SIG-M5 treated with dmso at 0.1 percent for 504 hours (cell line): ENCODE measurements around the gene NHSL2.
A peak's percentile ranks its signal among the peaks of the same experiment; 100 is the strongest.

Experiments
- DNase-seq: peaks from one replicate; lab custom pipeline; 2025; ENCODE audit not compliant: unreplicated experiment; lab: John Stamatoyannopoulos, UW

NHSL2 gene

DNA sequence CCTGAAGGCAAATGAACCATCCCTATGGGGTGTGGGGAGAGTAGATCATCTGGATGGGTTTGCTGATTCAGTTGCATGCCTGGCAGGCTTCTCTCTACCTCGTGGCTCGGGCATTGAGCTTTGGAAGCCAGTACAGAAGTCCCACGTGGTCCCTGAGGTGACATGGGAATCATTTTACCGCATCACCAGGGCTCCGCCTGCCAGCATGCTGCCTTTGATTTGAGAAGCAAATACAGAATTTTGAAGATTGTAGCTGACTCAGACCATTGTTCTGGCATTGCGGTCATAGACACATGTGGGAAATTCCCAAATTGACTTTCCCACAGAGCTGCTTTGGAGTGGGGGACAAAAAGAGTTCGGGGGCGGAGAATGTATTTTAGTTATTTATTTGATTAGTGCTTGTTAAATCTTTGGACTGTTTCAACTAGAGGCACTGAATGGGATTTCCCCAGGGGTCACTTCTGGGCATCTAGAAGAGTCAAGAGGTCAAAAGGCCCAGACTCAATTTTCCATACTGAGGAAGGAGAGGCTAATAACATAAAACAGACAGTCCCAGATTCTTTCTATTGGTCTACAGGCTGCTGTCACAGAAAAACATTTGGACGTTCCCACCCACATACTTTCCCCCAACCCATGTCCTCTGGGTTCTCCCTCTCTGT lies 79.3 kb downstream of the NHSL2 start:
- no peak for DNase-seq

DNA sequence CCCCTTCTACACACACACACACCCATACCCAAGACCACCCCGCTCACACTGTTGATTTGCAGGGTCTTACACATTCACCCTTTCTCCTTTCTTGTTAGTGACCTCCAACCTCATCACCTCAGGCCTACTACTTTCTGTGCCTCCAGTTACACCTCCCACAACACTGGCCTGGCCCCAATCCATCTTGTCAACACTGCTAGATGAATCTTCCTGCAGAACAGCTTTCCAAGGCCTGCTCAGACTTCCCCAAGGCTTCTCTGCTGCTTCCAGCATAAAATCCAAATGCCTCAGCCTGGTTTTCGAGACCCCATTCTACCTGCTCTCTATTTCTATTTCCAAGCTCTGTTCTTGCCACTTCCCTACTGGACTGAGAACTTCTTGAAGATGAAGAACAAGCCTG lies 79.9 kb downstream of the NHSL2 start:
- no peak for DNase-seq

DNA sequence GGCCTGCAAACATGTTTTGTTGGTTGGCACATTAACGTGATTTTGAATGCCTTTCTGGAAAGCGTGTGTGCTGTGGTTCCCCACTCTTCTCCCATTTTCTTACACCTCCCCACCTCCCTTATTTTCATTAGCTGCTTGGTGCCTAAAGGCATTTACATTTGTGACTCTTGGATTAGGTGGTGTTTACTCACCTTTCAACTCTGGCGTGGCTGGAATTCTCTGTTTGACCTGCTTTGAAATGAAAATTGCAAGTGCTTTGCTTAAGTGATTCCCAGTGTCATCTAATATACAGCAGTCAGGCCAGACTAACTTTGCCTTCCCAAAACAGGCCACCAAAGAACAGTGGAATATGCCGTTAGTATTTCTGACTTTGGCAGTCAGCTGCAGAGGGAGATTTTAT lies 80.5 kb downstream of the NHSL2 start:
- no peak for DNase-seq

- no peak for DNase-seq
These were observed 82.1 kb downstream of the NHSL2 start for GRCh38 chrX:71992711-71993110.

- no peak for DNase-seq
These were observed 82.7 kb downstream of the NHSL2 start for GRCh38 chrX:71993371-71993770.

DNA sequence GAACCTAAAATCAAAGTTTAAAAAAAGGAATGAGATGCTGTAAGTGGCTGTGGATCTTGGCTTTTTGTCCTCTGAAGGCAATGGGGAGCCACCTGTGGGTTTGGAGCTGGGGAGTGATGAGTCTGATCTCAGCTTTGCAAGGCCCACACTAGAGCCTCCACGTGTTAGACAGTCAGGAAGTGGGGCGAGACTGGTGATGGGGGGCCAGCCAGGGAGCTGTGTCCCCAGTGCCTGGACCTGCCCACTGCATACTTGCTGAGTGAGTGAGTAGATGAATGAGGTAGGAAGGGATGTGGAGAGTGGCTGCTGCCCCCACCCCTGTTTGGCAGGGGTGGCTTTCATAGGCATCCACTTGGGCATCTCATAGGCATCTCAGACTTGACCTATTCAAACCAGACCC lies 84.0 kb downstream of the NHSL2 start:
- DNase-seq = no peak

- no peak for DNase-seq
These were observed 84.5 kb downstream of the NHSL2 start for GRCh38 chrX:71995122-71995521.

DNA sequence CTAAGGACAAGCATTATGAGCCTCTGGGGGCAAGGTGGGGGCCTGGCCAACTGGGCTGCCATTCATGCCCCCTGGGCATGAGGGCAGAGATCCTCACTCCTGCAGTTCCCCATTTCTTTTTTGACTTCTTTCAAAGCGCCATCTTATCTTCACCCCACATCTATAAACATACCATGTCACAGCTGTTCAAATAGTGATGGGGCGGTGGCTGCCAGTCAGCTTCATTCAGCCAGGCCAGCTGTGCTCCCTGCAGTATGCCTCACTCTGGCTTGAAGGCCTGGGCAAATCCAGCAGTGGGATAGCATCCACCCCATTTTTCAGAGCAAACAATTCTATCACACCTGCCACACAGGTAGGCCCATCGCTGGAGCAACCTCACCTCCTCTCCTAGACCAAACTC lies 85.5 kb downstream of the NHSL2 start:
- DNase-seq = no peak

GRCh38 chrX:71996826-71997225 lies 86.2 kb downstream of the NHSL2 start:
- no peak for DNase-seq

DNA sequence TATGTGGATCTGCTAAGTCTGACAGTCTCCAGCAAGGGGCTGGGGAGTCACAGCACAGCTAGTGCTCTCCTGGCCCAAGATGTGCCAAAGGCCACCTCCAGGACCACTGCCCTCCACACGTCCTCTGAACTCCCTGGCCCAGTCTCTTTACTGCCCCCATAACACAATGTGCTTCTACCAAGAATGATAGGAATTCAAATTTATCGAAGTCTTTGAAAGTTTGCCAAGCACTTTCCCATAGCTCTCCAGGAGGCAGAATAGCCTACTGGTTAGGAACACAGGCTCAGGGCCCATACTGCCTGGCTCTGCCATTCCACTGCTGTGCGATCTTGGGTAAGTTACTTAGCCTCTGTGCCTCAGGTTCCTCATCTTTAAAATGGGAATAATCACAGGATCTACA lies 86.7 kb downstream of the NHSL2 start:
- DNase-seq = no peak

GRCh38 chrX:71998836-71999509 lies 88.3 kb downstream of the NHSL2 start:
- peak; percentile 15 for DNase-seq

DNA sequence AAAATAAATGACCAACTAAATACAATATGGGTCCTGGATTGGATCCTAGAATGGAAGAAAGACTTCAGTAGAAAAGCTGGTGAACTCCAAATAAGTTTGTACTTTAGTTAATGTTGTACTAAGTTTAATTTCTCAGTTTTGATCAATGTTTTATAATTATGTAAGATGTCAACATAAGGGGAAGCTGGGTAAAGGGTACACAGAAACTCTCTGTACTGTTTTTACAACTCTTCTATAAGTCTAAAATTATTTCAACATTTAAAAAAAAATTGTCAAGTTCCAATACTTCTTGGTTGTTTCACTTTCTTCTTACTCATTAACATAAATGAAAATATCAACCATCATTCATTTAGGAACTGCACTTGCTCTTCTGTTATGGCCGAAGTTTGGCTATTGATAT lies 88.9 kb downstream of the NHSL2 start:
- DNase-seq = no peak

- DNase-seq = no peak
These were observed 90.8 kb downstream of the NHSL2 start for GRCh38 chrX:72001471-72001870.

DNA sequence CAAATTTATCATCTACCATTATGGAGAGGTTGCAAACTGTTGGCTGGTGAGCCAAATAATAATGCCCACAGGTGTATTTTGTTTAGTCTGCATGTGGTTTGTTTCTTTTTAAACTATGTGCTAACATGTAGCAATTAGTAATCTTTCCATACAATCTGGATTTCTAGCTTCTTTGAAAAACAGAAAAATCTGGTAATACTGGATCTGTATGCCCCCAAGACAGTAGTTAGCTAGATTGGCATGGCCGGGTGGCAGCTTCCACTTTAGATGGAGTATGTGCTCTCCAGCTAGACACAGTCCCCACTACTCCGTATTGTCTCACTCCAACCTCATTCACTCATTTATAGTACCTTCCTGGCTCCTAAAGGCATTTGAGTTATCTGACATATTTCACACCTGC lies 91.3 kb downstream of the NHSL2 start:
- no peak for DNase-seq

DNA sequence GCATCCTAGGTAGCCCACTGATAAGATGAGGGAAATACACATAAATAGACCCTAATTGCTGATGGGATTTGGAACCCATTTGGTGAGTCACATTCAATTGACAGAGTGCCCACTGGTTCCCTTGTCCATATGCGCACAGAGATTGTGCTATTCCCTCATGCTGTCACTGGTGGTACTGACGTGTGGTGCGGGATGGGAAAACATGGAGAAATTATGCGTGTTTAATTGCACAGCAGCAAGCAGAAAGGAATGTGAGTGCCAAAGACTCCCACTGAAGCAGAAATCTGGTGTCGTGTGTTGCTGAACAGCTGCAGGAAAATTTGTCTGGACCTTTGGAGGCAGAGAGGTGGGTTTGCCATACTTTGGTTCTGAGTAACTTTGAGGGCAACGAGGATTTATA lies 92.2 kb downstream of the NHSL2 start:
- no peak for DNase-seq

- DNase-seq = no peak
These were observed 93.4 kb downstream of the NHSL2 start for GRCh38 chrX:72003811-72004750.

- DNase-seq = no peak
These were observed 94.4 kb downstream of the NHSL2 start for GRCh38 chrX:72005046-72005445.

DNA sequence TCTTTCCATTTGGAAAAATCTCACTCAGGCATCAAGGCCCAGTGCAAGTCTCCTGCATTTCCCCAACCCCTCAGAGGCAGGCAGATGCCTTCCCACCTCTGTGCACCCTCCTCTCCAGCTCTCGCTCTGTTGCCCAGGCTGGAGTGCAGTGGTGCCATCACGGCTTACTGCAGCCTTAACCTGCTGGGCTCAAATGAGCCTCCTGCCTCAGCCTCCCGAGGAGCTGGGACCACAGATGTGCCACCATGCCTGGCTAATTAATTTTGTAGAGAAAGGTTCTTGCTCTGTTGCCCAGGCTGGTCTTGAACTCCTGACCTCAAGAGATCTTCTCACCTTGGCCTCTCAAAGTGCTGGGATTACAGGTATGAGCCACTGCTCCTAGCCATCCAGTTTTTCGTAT lies 95.8 kb downstream of the NHSL2 start:
- no peak for DNase-seq

- DNase-seq = no peak
These were observed 99.1 kb downstream of the NHSL2 start for GRCh38 chrX:72009731-72010130.

- no peak for DNase-seq
These were observed 101.1 kb downstream of the NHSL2 start for GRCh38 chrX:72011734-72012133.

- no peak for DNase-seq
These were observed 104.7 kb downstream of the NHSL2 start for GRCh38 chrX:72015383-72015782.
